ENCODE results near the gene SPIN2B.

SPIN2B gene

DNA sequence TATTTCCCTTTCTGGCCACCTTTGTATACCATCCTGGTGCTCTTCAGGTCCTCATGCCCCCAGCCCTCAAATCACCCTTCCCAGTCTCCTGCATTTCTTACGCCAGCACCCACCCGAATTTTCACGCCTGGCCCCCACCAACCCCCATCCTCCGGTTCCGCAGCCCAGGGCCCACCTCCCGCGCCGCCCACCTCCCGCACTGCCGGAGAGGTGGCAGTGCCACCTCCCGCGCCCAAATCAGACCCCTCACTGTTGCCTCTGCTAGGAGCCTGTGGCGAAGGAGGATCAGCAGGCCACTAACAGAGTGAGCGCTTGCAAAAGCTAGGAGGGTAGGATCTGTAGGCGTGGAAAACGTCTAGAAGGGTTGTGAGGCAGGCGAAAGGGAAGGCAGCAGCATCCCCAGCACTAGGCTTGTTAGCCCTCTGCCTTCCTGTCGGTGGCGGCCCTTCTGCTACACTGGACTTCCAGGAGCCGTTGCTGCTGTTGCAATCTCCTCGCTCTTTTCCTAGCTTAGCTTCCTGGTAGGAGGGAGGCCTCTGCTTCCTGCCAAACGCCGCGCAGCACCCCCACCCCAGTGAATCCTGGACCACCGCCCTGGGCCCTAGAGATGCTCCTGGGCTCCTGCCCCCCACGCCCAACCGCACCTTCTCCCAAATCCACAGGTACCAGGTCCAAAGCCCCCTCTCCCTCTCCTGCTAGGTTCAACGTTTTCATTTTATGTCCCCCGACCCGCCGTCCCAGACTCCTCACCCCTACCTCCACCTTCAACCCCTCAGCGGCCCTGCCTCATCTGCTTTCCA is 51.0 kb downstream of the SPIN2B start:
- no peak for DNase-seq

All from NCI-H1436 treated with DMSO at 0.1 percent for 48 hours (cell line).